ENCODE results near the gene CA14.

Gene CA14

GRCh38 chr1:150259758-150260669, 2.4 kb downstream of the CA14 start:
- no peak for DNase-seq (ENCODE audit: low read depth)
- no peak for TF ChIP-seq CTCF (IDR thresholded peaks at IDR 0.05; ENCODE audit: control insufficient read depth, insufficient read depth, low read depth, low read length, missing control alignments)
- H3K4me3 ChIP-seq (ENCODE audit: control insufficient read depth, low read depth, low read length), result no peak overlapping the region

- no peak for DNase-seq (ENCODE audit: low read depth)
- TF ChIP-seq CTCF (IDR thresholded peaks at IDR 0.05; ENCODE audit: control insufficient read depth, insufficient read depth, low read depth, low read length, missing control alignments), result no peak
Observed at GRCh38 chr1:150261367-150261766, 3.8 kb downstream of the CA14 start.

GRCh38 chr1:150262388-150263320, 5.1 kb downstream of the CA14 start:
- TF ChIP-seq CTCF (IDR thresholded peaks at IDR 0.05; ENCODE audit: control insufficient read depth, insufficient read depth, low read depth, low read length, missing control alignments), result no peak
- H3K4me3 ChIP-seq (ENCODE audit: control insufficient read depth, low read depth, low read length), result no peak overlapping the region
- no peak for DNase-seq (ENCODE audit: low read depth)

More at GRCh38 chr1:150261367-150261766, 3.8 kb downstream of the CA14 start:
- no peak overlapping the region for H3K4me3 ChIP-seq (ENCODE audit: control insufficient read depth, low read depth, low read length)

- no peak overlapping the region for H3K4me3 ChIP-seq (ENCODE audit: control insufficient read depth, low read depth, low read length)
- no peak for DNase-seq (ENCODE audit: low read depth)
- TF ChIP-seq CTCF (IDR thresholded peaks at IDR 0.05; ENCODE audit: control insufficient read depth, insufficient read depth, low read depth, low read length, missing control alignments), result no peak
Observed at GRCh38 chr1:150263549-150263948, 6.0 kb downstream of the CA14 start.

- DNase-seq (ENCODE audit: low read depth), result no peak
- H3K4me3 ChIP-seq (ENCODE audit: control insufficient read depth, low read depth, low read length), result peak overlapping the region; percentile 57
- TF ChIP-seq CTCF (IDR thresholded peaks at IDR 0.05; ENCODE audit: control insufficient read depth, insufficient read depth, low read depth, low read length, missing control alignments), result no peak
Observed at GRCh38 chr1:150267896-150268295, 10.3 kb downstream of the CA14 start.

- TF ChIP-seq CTCF (IDR thresholded peaks at IDR 0.05; ENCODE audit: control insufficient read depth, insufficient read depth, low read depth, low read length, missing control alignments), result no peak
- no peak for DNase-seq (ENCODE audit: low read depth)
- peak overlapping the region; percentile 57 for H3K4me3 ChIP-seq (ENCODE audit: control insufficient read depth, low read depth, low read length)
Observed at GRCh38 chr1:150268340-150268704, 10.7 kb downstream of the CA14 start.
